HG03139 (cell line): ENCODE measurements around the gene PCID2.
"Not testable (repeated sequence)": the region's sequence is repeated elsewhere in the genome, so short reads cannot be mapped to it uniquely, and the experiment has no call there.

ENCODE experiments used
- ATAC-seq: cut with Tn5 transposase; IDR thresholded peaks from one replicate; pipeline ENCODE4 v1.9.1; 2021; ENCODE audit not compliant: unreplicated experiment

The PCID2 gene

GRCh38 chr13:113208421-113209335, at the start of gene PCID2:
Gene PCID2, minus strand, starts transcription at chr13:113208669. Its CDS starts 35 bp downstream, at chr13:113208634.
- ATAC-seq = peak; percentile 66

DNA sequence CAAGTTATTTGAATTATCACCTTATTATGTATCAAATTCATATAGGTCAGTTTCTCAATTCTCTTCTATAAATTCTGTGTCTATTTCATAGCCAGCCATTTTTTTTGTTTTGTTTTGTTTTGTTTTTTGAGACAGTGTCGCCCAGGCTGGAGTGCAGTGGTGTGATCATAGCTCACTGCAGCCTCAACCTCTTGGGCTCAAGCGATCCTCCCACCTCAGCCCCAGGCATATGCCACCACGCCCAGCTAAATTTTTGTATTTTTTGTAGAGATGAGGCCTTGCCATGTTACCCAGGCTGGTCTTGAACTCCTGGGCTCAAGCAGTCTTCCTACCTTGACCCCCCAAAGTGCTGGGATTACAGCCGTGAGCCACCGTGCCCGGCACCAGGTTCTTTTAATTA, 49.4 kb upstream of the PCID2 start:
- not testable (repeated sequence) for ATAC-seq

DNA sequence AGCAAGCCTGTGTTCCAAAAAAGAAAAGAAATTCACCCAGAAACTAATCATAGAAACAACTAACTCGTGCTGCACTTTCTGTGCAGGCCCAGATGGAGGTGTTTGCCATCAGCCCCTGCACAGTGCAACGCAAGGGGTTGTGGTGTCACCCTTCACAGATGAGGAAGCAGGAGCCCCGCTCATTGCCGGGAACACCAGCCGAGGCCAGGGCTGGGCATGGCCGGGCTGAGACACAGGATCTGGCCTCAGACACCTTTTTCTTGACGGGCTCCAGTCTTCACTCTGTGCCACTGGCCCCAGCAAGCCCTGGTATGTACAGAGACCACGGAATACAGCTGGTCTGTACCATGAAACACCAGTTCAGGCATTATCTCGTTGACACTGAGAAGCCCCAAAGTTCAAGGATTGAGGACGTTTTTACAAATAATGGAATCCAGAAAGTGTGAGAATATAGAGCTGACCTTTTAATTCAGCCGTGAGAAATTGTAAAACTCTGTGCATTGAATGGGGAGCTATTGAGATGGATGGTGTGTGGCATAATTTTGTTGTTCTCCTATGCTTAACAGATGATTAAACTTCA, 44.1 kb upstream of the PCID2 start:
- ATAC-seq = no peak

DNA sequence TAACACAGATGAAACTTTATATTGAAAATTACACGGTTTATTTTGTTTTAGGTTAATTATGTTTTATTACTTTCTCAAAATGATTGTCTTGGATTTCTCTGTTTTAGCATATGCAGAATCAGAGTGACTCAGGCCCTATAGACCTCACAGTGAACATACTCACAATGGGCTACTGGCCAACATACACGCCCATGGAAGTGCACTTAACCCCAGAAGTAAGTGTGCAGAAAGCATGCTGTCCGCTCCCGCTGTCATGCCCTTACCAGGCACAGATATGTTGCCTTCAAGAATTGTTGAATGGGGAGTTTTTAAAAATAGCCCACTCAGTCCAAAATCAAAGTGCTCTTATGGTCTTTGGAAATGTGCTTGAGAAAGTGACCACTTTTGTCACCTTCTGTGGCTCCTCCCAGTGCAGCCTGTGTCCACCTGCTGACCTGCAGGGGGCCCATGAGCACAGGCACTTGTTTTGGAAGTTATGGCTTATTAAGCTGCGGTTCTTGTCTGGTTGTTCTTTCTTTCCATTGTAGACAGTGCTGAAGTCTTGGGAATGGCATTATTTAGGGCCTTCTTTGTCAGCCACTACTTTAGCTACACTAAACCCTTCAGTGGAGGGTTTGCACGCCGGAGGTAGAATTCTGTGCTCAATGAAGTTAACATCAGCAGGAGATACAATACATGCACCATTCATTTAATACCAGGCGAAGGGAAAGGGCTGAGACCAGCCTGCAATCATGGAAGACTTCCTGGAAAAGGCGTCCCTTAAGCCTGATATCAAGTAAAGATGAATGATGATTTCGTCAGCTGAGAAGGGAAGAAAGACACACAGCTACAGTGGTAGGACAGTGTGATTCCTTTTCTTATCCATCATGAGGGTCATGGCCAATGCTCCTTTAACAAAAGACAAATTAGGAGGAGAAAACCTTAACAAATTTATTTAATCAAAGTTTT, 37.7 kb upstream of the PCID2 start:
- no peak for ATAC-seq

DNA sequence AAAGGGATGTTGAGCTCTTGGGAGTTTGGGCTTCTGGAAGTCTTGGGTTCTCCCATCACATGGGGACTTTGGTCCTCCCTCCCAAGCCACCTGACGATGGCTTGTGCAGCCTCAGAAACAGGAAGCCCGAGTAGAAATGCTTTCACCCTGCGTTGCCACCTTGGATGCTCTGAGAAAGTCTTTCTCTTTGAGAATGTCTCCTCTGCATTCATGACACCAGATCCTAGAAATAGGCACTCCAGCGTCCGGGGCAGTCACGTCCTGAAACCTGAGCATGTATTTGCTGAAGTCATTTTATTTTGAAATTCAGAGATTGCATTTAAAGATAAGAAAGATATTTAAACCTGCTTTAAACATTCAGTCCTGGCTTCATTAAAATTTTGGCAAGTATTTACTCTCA, 35.4 kb upstream of the PCID2 start:
- no peak for ATAC-seq

DNA sequence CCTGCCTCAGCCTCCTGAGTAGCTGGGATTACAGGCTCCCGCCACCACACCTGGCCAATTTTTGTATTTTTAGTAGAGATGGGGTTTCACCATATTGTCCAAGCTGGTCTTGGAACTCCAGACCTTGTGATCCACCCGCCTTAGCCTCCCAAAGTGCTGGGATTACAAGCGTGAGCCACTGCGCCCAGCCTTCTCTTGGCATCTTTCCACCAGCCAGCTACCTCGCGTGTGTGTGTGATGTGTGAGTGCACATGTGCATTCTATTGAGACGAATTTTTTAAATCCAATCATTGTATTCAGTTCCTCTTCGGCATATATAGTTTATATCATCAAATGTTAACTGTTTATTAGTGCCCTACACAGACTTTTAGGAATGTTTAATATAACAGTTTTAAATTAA, 33.2 kb upstream of the PCID2 start:
- not testable (repeated sequence) for ATAC-seq

DNA sequence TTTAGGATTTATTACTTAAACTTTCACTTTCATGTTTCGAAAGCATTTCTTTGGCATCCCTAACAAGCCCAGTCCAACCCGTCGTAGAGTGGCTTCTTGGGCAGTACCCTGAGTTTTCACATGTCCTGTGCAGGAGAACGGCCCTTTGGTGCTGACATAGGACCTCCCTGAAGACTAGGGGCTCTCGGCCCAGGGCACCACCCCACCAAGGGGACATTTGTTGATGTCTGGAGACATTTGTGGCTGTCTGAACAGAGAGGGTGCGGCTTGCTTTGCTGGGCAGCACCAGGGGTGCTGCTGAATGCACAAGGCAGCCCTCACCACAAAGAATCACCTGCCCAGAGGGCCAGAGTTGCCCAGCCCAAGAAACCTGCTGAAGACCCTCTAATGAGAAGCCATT, 31.5 kb upstream of the PCID2 start:
- no peak for ATAC-seq

DNA sequence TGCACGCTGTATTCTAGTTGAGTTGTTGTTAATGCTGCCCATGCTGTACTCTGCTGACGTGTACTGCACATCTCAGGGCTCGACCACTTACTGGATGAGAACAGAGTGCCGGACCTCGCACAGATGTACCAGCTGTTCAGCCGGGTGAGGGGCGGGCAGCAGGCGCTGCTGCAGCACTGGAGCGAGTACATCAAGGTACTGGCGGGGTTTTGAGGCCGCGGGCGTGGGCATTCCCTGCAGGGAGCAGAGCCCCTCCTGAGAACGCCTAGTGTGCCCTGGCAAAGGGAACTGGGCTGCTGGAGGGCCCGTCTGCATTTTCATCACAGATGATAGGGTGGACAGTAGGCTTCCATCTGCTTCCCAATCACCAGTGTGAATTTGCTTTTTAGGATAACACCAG, 30.9 kb upstream of the PCID2 start:
- no peak for ATAC-seq

- ATAC-seq = no peak
These were observed 30.1 kb upstream of the PCID2 start for GRCh38 chr13:113238536-113238935.

DNA sequence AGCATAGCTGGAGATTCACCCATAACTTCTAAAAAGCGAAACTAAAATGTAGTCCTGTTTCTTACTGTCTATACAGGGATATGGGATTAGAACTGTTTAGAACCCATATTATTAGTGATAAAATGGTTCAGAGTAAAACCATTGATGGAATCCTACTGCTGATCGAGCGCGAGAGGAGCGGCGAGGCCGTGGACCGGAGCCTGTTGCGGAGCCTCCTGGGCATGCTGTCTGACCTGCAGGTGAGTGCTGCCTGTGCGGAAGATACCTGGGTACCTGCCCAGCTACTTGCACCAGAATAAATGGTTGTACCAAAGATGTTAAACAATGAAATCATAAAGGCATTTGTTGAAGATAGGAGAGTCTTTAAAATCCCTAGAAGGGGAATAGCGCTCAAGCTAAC, 24.6 kb upstream of the PCID2 start:
- no peak for ATAC-seq

DNA sequence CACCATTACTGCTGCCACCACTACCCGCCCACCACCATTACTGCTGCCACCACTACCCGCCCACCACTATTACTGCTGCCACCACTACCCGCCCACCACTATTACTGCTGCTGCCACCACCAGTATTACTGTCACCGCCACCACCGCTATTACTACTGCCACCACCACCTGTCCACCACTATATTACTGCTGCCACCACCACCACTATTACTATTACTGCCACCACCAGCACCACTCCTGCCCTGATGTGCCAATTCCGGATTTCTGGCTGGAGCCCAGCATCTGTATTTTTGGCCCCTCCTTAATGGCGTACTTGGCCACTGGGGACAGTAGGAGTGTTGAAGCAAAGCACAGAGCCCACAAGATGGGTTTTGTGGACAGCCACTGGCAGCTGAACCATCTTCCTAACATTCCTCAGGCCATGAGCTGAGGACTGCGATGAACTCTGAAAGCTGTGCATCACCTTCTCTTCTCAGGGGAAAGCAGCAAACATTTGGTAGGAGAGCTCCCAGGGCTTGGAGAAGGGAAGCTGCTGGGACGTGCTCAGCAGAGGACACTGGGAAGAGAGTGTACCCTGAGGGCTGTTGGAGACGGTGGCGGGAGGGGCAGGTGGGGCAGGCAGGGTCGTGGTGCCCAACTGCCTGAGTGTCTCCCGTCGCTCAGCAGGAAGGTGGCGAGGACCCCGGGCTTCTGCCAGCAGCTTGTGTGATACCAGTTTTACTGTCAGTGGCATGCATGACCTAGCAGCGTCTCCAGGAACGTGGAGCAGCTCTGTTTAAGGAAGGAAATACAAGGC, 23.9 kb upstream of the PCID2 start:
- ATAC-seq = no peak

DNA sequence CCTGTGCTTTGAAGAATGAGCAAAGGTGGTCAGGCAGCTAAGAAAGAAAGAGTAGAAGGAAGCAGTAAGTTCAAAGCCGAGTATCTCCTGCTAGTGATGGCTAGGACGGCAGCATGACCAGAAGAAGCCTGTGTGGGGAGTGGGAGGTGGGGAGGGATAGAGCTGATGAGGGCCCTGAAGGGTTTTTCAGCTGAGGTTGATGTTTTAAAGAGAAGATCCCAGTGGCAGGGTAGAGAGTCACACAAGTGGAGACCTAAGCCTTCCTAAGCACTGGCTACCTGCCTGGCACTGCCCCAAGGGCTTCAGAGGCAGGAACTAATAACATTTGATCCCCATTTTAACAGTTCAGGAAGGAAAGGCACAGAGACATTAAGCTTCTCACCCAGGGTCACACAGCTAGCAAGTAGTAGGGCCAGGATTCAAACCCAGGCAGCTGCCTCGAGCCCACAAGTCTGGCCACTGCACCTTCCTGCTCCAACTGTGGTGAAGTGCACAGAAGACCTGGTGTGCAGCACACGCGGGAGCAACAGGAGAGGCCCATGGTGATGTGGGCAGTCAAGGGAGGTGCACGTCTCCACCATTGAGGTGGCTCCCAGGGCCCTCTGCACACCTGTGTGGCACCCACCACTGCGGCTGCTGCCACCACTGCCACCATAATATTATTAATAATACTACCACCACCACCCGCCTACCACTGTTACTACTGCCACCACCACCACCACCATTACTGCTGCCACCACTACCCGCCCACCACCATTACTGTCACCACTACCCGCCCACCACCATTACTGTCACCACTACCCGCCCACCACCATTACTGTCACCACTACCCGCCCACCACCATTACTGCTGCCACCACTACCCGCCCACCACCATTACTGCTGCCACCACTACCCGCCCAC, 23.1 kb upstream of the PCID2 start:
- ATAC-seq = no peak

- ATAC-seq = no peak
These were observed 21.3 kb upstream of the PCID2 start for GRCh38 chr13:113229791-113230190.

DNA sequence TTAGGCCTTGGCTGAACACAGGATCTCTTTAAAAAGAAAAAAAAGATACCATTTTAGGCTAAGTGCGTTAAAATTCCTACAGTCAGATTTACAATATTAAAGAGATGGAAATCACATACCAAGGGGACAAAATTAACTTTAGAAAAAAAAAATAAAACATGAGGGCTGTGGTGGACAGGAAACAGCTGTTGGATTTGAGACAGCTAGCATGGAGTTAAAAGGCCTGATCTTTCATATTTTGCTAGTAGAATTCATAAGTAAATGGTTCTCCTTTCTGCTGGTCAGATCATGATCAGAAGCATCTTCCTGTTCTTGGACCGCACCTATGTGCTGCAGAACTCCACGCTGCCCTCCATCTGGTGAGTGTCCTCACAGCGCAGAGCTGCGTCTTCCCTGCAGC, 20.7 kb upstream of the PCID2 start:
- ATAC-seq = no peak

- ATAC-seq = no peak
These were observed 18.5 kb upstream of the PCID2 start for GRCh38 chr13:113226873-113227450.

DNA sequence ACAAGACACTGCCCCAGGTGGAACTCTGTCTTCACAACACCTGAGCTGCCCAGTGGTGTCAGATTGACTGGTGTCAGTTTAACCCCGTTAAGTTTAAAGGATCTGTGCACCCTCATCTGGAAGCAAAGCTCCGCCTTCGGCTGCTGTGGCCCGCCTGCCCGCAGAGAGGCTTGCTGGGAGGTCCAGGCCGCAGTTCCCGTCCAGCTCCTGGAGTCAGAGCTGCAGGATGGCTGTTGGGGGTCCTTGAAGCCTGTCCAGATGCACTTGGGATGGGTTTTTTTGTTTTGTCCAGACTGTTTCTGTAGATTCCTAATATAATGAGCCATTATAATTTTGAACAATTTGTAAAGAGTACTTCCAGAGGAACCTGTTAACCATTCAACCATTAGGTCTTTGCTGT, 17.0 kb upstream of the PCID2 start:
- ATAC-seq = no peak

DNA sequence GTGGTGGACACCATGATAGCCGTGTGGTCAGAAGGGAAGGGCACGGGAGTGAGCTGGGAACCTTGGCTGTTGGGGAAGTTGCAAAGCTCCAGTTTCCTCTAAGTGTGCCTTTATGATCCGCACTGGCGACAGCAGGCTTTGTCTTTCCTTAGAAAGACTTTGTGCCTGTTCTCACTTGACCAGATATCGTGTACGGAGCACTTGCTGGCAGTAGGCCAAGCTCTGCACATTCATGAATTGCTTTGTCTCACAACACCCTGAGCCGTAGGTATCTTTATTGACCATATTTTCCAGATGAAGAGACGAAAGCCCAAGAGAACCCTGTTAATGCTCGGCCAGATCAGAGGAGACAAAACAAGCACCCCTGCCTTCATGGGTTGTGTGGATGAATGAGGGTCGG, 16.0 kb upstream of the PCID2 start:
- no peak for ATAC-seq

DNA sequence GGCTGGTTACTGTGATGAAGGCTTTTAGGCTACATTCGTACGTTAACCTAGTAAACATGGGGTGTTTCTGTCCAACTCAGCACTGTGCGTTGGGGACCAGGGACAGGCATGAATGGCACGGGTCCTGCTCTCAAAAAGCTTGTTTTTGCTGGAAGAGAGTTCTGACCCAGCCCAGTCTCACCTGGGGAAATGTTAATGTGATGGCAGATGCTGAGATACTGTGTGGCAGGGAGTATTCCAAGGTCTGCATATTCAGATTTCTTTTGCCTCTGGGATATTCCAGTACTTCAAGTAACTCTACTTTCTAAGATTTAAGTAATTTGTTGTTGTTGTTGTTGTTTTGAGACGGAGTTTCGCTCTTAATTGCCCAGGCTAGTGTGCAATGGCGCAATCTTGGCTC, 14.6 kb upstream of the PCID2 start:
- no peak for ATAC-seq

- no peak for ATAC-seq
These were observed 12.4 kb upstream of the PCID2 start for GRCh38 chr13:113220877-113221276.
